ENCODE results near the gene ZFAND4.
"Not testable (repeated sequence)": the region's sequence is repeated elsewhere in the genome, so short reads cannot be mapped to it uniquely, and the experiment has no call there.

ZFAND4 gene

GRCh38 chr10:45655219-45655618 lies 17.4 kb downstream of the ZFAND4 start:
- FAIRE-seq (no peak), DNase-seq (ENCODE audit: insufficient read length) (no peak)
- no peak for TF ChIP-seq POLR2A (IDR thresholded peaks at IDR 0.05; ENCODE audit: low read depth, low read length)
- TF ChIP-seq POLR2AphosphoS5 (IDR thresholded peaks at IDR 0.05; ENCODE audit: low read depth, low read length) = no peak

GRCh38 chr10:45654753-45655141 lies 17.8 kb downstream of the ZFAND4 start:
- not testable (repeated sequence) for FAIRE-seq; DNase-seq (ENCODE audit: insufficient read length)

- DNase-seq (ENCODE audit: insufficient read length) = no peak
- TF ChIP-seq POLR2A (IDR thresholded peaks at IDR 0.05; ENCODE audit: low read depth, low read length) (no peak), POLR2AphosphoS5 (IDR thresholded peaks at IDR 0.05; ENCODE audit: low read depth, low read length) (no peak), TAF1 (IDR thresholded peaks at IDR 0.05; ENCODE audit: borderline replicate concordance, low read depth, low read length) (no peak)
- FAIRE-seq = no peak
These were observed 19.1 kb downstream of the ZFAND4 start for GRCh38 chr10:45653454-45653853.

GRCh38 chr10:45652511-45652910 lies 20.1 kb downstream of the ZFAND4 start:
- FAIRE-seq (no peak), DNase-seq (ENCODE audit: insufficient read length) (no peak)
- TF ChIP-seq POLR2AphosphoS5 (IDR thresholded peaks at IDR 0.05; ENCODE audit: low read depth, low read length) (no peak), POLR2A (IDR thresholded peaks at IDR 0.05; ENCODE audit: low read depth, low read length) (no peak), TAF1 (IDR thresholded peaks at IDR 0.05; ENCODE audit: borderline replicate concordance, low read depth, low read length) (no peak)

- FAIRE-seq (no peak), DNase-seq (ENCODE audit: insufficient read length) (no peak)
- TF ChIP-seq POLR2AphosphoS5 (IDR thresholded peaks at IDR 0.05; ENCODE audit: low read depth, low read length) = no peak
- TF ChIP-seq POLR2A (IDR thresholded peaks at IDR 0.05; ENCODE audit: low read depth, low read length) = no peak
These were observed 23.3 kb downstream of the ZFAND4 start for GRCh38 chr10:45649296-45649695.

- FAIRE-seq (no peak), DNase-seq (ENCODE audit: insufficient read length) (no peak)
- TF ChIP-seq TAF1 (IDR thresholded peaks at IDR 0.05; ENCODE audit: borderline replicate concordance, low read depth, low read length) (no peak), POLR2A (IDR thresholded peaks at IDR 0.05; ENCODE audit: low read depth, low read length) (no peak), POLR2AphosphoS5 (IDR thresholded peaks at IDR 0.05; ENCODE audit: low read depth, low read length) (no peak)
These were observed 25.5 kb downstream of the ZFAND4 start for GRCh38 chr10:45647118-45647517.

GRCh38 chr10:45646384-45647050 lies 26.1 kb downstream of the ZFAND4 start:
- DNase-seq (ENCODE audit: insufficient read length) (no peak), FAIRE-seq (no peak)
- TF ChIP-seq TAF1 (IDR thresholded peaks at IDR 0.05; ENCODE audit: borderline replicate concordance, low read depth, low read length) (no peak), POLR2AphosphoS5 (IDR thresholded peaks at IDR 0.05; ENCODE audit: low read depth, low read length) (no peak), POLR2A (IDR thresholded peaks at IDR 0.05; ENCODE audit: low read depth, low read length) (no peak)

GRCh38 chr10:45644527-45644926 lies 28.0 kb downstream of the ZFAND4 start:
- FAIRE-seq = no peak
- TF ChIP-seq POLR2A (IDR thresholded peaks at IDR 0.05; ENCODE audit: low read depth, low read length) = no peak
- TF ChIP-seq POLR2AphosphoS5 (IDR thresholded peaks at IDR 0.05; ENCODE audit: low read depth, low read length) = no peak
- no peak for TF ChIP-seq TAF1 (IDR thresholded peaks at IDR 0.05; ENCODE audit: borderline replicate concordance, low read depth, low read length)

GRCh38 chr10:45640941-45641340 lies 31.6 kb downstream of the ZFAND4 start:
- FAIRE-seq = no peak
- TF ChIP-seq POLR2AphosphoS5 (IDR thresholded peaks at IDR 0.05; ENCODE audit: low read depth, low read length) = no peak
- DNase-seq (ENCODE audit: insufficient read length) = no peak

More at GRCh38 chr10:45644527-45644926, 28.0 kb downstream of the ZFAND4 start:
- no peak for DNase-seq (ENCODE audit: insufficient read length)

GRCh38 chr10:45640049-45640448 lies 32.5 kb downstream of the ZFAND4 start:
- FAIRE-seq (no peak), DNase-seq (ENCODE audit: insufficient read length) (no peak)
- TF ChIP-seq POLR2A (IDR thresholded peaks at IDR 0.05; ENCODE audit: low read depth, low read length) (no peak), POLR2AphosphoS5 (IDR thresholded peaks at IDR 0.05; ENCODE audit: low read depth, low read length) (no peak), TAF1 (IDR thresholded peaks at IDR 0.05; ENCODE audit: borderline replicate concordance, low read depth, low read length) (no peak)

- no peak for DNase-seq (ENCODE audit: insufficient read length)
- TF ChIP-seq POLR2A (IDR thresholded peaks at IDR 0.05; ENCODE audit: low read depth, low read length) (no peak), TAF1 (IDR thresholded peaks at IDR 0.05; ENCODE audit: borderline replicate concordance, low read depth, low read length) (no peak), POLR2AphosphoS5 (IDR thresholded peaks at IDR 0.05; ENCODE audit: low read depth, low read length) (no peak)
- no peak for FAIRE-seq
These were observed 45.0 kb downstream of the ZFAND4 start for GRCh38 chr10:45627412-45628048.

GRCh38 chr10:45625879-45626278 lies 46.7 kb downstream of the ZFAND4 start:
- FAIRE-seq = no peak
- DNase-seq (ENCODE audit: insufficient read length) = no peak
- no peak for TF ChIP-seq POLR2A (IDR thresholded peaks at IDR 0.05; ENCODE audit: low read depth, low read length)
- no peak for TF ChIP-seq POLR2AphosphoS5 (IDR thresholded peaks at IDR 0.05; ENCODE audit: low read depth, low read length)
- no peak for TF ChIP-seq TAF1 (IDR thresholded peaks at IDR 0.05; ENCODE audit: borderline replicate concordance, low read depth, low read length)

- TF ChIP-seq POLR2AphosphoS5 (IDR thresholded peaks at IDR 0.05; ENCODE audit: low read depth, low read length) = no peak
- TF ChIP-seq TAF1 (IDR thresholded peaks at IDR 0.05; ENCODE audit: borderline replicate concordance, low read depth, low read length) = no peak
- no peak for TF ChIP-seq POLR2A (IDR thresholded peaks at IDR 0.05; ENCODE audit: low read depth, low read length)
- no peak for FAIRE-seq
- DNase-seq (ENCODE audit: insufficient read length) = no peak
These were observed 47.8 kb downstream of the ZFAND4 start for GRCh38 chr10:45624724-45625123.

Data from GM12892 (cell line).